Mesothelial cell of epicardium (in vitro differentiated cells): ENCODE measurements around the gene EMX1. TPM values are rescaled to one million over a fixed set of nuclear protein-coding genes. Genes with fewer than 3 reads are reported as not detected.

Source experiments
- DNase-seq, 2 experiments: peaks; one replicate each; pipeline ENCODE4 v3.0.0; 2021; ENCODE audit warnings: low spot score in 2 of 2; ENCODE audit not compliant: unreplicated experiment in 2 of 2
- H3K27ac Mint-ChIP-seq: 2 replicates; pipeline ENCODE4 v1.8.0; 2021; ENCODE audit warnings: mixed read lengths
- H3K27me3 Mint-ChIP-seq: 2 replicates; pipeline ENCODE4 v1.8.0; 2021; ENCODE audit warnings: low read depth, mixed read lengths
- H3K36me3 Mint-ChIP-seq: 2 replicates; pipeline ENCODE4 v1.8.0; 2021; ENCODE audit warnings: mixed read lengths
- H3K4me1 Mint-ChIP-seq: 2 replicates; pipeline ENCODE4 v1.8.0; 2021; ENCODE audit warnings: mixed read lengths
- H3K4me3 Mint-ChIP-seq: 2 replicates; pipeline ENCODE4 v1.8.0; 2021; ENCODE audit warnings: mild to moderate bottlenecking, moderate library complexity, mixed read lengths
- H3K9me3 Mint-ChIP-seq: 2 replicates; pipeline ENCODE4 v1.8.0; 2021; ENCODE audit warnings: mixed read lengths
- CTCF ChIP-seq: fragments of 200-600 bp; sonication (generic); IDR thresholded peaks from one replicate; pipeline ENCODE4 v1.5.0; 2021; ENCODE audit warnings: antibody characterized with exemption; ENCODE audit not compliant: unreplicated experiment
- total RNA-seq: library from RNA; stranded (reverse); gene quantifications from 3 replicates; pipeline ENCODE4 v1.2.1, GENCODE V29; 2021

The EMX1 gene
- total RNA-seq, 1 donor from 2014 or later, result not detected

- TF ChIP-seq CTCF, result no peak
- no peak for DNase-seq
- Mint-ChIP-seq H3K27ac (no peak overlapping the region), H3K4me1 (peaks cover 4% of the 10 kb centered on the region), H3K9me3 (no peaks in the 10 kb centered on the region), H3K36me3 (no peaks in the 10 kb centered on the region), H3K27me3 (no peaks in the 10 kb centered on the region), H3K4me3 (no peak overlapping the region)
Measured at GRCh38 chr2:72953528-72953927, 36.2 kb downstream of the EMX1 start.

GRCh38 chr2:72953976-72954375 is 36.7 kb downstream of the EMX1 start:
- H3K27me3 Mint-ChIP-seq, result no peaks in the 10 kb centered on the region
- no peak for TF ChIP-seq CTCF
- no peak overlapping the region for H3K4me3 Mint-ChIP-seq
- no peak overlapping the region for H3K27ac Mint-ChIP-seq
- DNase-seq, result no peak
- no peaks in the 10 kb centered on the region for H3K36me3 Mint-ChIP-seq
- peaks cover 4% of the 10 kb centered on the region for H3K4me1 Mint-ChIP-seq
- no peaks in the 10 kb centered on the region for H3K9me3 Mint-ChIP-seq

- no peaks in the 10 kb centered on the region for H3K27me3 Mint-ChIP-seq
- H3K9me3 Mint-ChIP-seq, result no peaks in the 10 kb centered on the region
- no peaks in the 10 kb centered on the region for H3K36me3 Mint-ChIP-seq
- H3K4me3 Mint-ChIP-seq, result no peak overlapping the region
- no peak for DNase-seq
- H3K4me1 Mint-ChIP-seq, result peaks cover 4% of the 10 kb centered on the region
- no peak for TF ChIP-seq CTCF
- H3K27ac Mint-ChIP-seq, result no peak overlapping the region
Measured at GRCh38 chr2:72954376-72955227, 37.3 kb downstream of the EMX1 start.

GRCh38 chr2:72955228-72956049 is 38.1 kb downstream of the EMX1 start:
- no peak for DNase-seq
- H3K9me3 Mint-ChIP-seq, result no peaks in the 10 kb centered on the region
- H3K36me3 Mint-ChIP-seq, result no peaks in the 10 kb centered on the region
- no peaks in the 10 kb centered on the region for H3K27me3 Mint-ChIP-seq
- no peak for TF ChIP-seq CTCF
- H3K27ac Mint-ChIP-seq, result no peak overlapping the region
- H3K4me1 Mint-ChIP-seq, result peaks cover 4% of the 10 kb centered on the region
- H3K4me3 Mint-ChIP-seq, result no peak overlapping the region

- H3K27me3 Mint-ChIP-seq, result no peaks in the 10 kb centered on the region
- no peak for DNase-seq
- H3K4me3 Mint-ChIP-seq, result no peak overlapping the region
- no peak for TF ChIP-seq CTCF
- no peaks in the 10 kb centered on the region for H3K36me3 Mint-ChIP-seq
- no peak overlapping the region for H3K27ac Mint-ChIP-seq
- H3K4me1 Mint-ChIP-seq, result peaks cover 4% of the 10 kb centered on the region
- no peaks in the 10 kb centered on the region for H3K9me3 Mint-ChIP-seq
Measured at GRCh38 chr2:72956050-72956395, 38.7 kb downstream of the EMX1 start.
